Type B pancreatic cell (in vitro differentiated cells): ENCODE results near the gene GALC. TPM values are rescaled to one million over a fixed set of nuclear protein-coding genes. Genes with fewer than 3 reads are reported as not detected.
A peak's percentile ranks its signal among the peaks of the same experiment; 100 is the strongest.
"Not testable (repeated sequence)": the region's sequence is repeated elsewhere in the genome, so short reads cannot be mapped to it uniquely, and the experiment has no call there.

Experiments
- DNase-seq: peaks from one replicate; pipeline ENCODE4 v3.0.0; 2021; ENCODE audit warnings: mixed read lengths; ENCODE audit not compliant: unreplicated experiment; ENCODE audit errors: extremely low spot score
- H3K27ac Mint-ChIP-seq: 2 replicates; pipeline ENCODE4 v1.8.0; 2021; ENCODE audit warnings: mild to moderate bottlenecking, mixed read lengths
- H3K27me3 Mint-ChIP-seq: 2 replicates; pipeline ENCODE4 v1.8.0; 2021; ENCODE audit warnings: mixed read lengths
- H3K36me3 Mint-ChIP-seq: 2 replicates; pipeline ENCODE4 v1.8.0; 2021; ENCODE audit warnings: mixed read lengths
- H3K4me1 Mint-ChIP-seq: one replicate; pipeline ENCODE4 v1.8.0; 2021; ENCODE audit warnings: mixed read lengths; ENCODE audit not compliant: unreplicated experiment
- H3K4me3 Mint-ChIP-seq: 2 replicates; pipeline ENCODE4 v1.8.0; 2021; ENCODE audit warnings: mild to moderate bottlenecking, mixed read lengths
- H3K9me3 Mint-ChIP-seq: 2 replicates; pipeline ENCODE4 v1.8.0; 2021; ENCODE audit warnings: mixed read lengths
- total RNA-seq: library from RNA; stranded (reverse); gene quantifications from 2 replicates; pipeline ENCODE4 v1.2.1, GENCODE V29; 2021; ENCODE audit warnings: low replicate concordance
- TF ChIP-seq, protein P1 (sequence below): fragments of 200-600 bp; sonication (generic); conservative IDR thresholded peaks from 2 replicates; pipeline ENCODE4 v1.5.0; 2021; ENCODE audit warnings: antibody characterized with exemption, mild to moderate bottlenecking

The GALC gene
- total RNA-seq, 1 donor from 2014 or later, result 18.5 TPM

DNA sequence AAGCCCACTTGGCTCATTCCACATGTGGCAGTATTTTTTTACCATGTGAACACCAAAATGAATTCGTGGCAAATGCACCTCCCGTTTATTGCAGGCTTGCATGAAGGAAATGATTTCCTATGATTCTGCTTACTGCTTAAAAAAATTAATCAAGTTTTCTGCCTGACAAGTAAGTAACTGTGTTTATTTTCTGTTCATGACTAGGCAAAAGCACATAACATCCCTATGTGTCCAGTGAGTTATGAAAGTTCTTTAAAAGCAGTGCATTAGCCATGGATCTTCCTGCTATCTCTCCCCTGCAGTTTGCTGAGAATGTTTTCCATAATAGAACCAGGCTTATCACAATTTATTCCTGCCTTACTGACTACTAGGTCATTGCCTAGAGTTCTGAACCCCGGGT lies 32.3 kb upstream of the GALC start:
- H3K4me3 Mint-ChIP-seq, result no peak overlapping the region
- H3K9me3 Mint-ChIP-seq, result no peaks in the 10 kb centered on the region
- TF ChIP-seq, protein P1, sequence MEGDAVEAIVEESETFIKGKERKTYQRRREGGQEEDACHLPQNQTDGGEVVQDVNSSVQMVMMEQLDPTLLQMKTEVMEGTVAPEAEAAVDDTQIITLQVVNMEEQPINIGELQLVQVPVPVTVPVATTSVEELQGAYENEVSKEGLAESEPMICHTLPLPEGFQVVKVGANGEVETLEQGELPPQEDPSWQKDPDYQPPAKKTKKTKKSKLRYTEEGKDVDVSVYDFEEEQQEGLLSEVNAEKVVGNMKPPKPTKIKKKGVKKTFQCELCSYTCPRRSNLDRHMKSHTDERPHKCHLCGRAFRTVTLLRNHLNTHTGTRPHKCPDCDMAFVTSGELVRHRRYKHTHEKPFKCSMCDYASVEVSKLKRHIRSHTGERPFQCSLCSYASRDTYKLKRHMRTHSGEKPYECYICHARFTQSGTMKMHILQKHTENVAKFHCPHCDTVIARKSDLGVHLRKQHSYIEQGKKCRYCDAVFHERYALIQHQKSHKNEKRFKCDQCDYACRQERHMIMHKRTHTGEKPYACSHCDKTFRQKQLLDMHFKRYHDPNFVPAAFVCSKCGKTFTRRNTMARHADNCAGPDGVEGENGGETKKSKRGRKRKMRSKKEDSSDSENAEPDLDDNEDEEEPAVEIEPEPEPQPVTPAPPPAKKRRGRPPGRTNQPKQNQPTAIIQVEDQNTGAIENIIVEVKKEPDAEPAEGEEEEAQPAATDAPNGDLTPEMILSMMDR, result no peak
- peaks cover 14% of the 10 kb centered on the region for H3K4me1 Mint-ChIP-seq
- peak overlapping the region; percentile 43 for H3K27ac Mint-ChIP-seq
- no peak for DNase-seq
- H3K36me3 Mint-ChIP-seq, result no peaks in the 10 kb centered on the region
- H3K27me3 Mint-ChIP-seq, result peaks cover 8% of the 10 kb centered on the region

DNA sequence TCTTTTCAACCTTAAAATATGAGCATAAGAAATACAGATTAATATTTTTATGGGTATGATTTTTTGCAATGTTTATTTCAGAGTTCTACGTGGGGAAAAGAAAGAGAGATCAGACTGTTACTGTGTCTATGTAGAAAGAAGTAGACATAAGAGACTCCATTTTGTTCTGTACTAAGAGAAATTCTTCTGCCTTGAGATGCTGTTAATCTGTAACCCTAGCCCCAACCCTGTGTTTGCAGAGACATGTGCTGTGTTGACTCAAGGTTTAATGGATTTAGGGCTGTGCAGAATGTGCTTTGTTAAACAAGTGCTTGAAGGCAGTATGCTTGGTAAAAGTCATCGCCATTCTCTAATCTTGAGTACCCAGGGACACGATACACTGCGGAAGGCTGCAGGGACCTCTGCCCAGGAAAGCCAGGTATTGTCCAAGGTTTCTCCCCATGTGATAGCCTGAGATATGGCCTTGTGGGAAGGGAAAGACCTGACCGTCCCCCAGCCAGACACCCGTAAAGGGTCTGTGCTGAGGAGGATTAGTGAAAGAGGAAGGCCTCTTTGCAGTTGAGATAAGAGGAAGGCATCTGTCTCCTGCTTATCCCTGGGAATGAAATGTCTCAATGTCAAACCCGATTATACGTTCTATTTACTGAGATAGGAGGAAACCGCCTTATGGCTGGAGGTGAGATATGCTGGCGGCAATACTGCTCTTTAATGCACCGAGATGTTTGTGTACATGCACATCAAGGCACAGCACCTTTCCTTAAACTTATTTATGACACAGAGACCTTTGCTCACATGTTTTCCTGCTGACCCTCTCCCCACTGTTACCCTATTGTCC lies 31.5 kb upstream of the GALC start:
- H3K9me3 Mint-ChIP-seq, H3K27me3 Mint-ChIP-seq, DNase-seq, H3K36me3 Mint-ChIP-seq: not testable (repeated sequence)
- Mint-ChIP-seq H3K4me3 (peak overlapping the region; percentile 7), H3K4me1 (peaks cover 14% of the 10 kb centered on the region), H3K27ac (peak overlapping the region; percentile 43)

DNA sequence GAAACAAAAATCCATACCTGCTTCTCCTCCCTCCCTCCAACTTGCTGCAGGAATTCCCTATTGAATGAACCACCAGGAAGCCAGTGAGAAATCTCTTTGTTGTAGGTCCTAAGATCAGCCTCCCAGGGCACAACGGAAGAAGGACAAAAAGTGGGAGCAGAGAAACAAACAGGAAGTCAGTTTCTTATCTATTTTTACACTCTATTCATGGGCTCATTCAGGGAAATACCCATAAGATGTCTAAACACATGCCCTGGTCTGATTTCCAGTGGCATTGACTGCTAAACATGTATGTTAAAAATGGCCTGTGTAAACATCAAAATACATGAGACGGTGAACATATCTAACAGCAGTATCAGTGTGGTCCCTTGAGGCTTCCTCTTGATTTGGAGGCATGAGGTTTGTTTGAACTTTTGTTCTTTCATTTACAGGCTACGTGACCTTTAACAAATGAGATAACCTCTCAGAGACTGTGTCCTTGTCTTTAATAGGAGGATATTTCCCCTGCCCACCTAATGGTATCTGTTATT lies 30.7 kb upstream of the GALC start:
- H3K27ac Mint-ChIP-seq, result no peak overlapping the region
- TF ChIP-seq, protein P1, result no peak
- H3K27me3 Mint-ChIP-seq, result peaks cover 7% of the 10 kb centered on the region
- H3K4me1 Mint-ChIP-seq, result peaks cover 14% of the 10 kb centered on the region
- H3K4me3 Mint-ChIP-seq, result peak overlapping the region; percentile 12
- no peaks in the 10 kb centered on the region for H3K9me3 Mint-ChIP-seq
- H3K36me3 Mint-ChIP-seq, result no peaks in the 10 kb centered on the region
- no peak for DNase-seq

DNA sequence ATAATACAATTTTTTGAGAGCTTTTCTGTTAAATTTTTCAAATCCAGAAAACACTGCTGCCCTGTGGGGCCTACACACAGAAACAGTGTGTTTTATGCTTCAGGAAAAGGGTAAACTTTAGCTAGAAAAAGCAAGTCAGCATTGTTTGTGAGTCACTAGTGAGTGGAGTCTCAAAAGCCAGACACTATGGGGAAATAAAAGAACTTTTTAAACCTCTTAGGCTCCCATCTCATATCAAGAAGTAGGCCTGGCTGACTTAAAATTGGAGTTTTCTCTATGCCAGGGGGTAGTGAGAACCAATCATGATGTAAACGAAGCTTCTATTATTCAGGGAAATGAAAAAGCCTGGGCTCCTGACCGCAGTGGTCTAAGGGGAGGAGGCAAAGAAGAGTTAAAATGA lies 24.6 kb upstream of the GALC start:
- DNase-seq, result no peak
- TF ChIP-seq, protein P1, result no peak
- Mint-ChIP-seq H3K36me3 (no peaks in the 10 kb centered on the region), H3K27me3 (peaks cover 5% of the 10 kb centered on the region), H3K9me3 (no peaks in the 10 kb centered on the region), H3K4me1 (no peaks in the 10 kb centered on the region), H3K4me3 (no peak overlapping the region), H3K27ac (no peak overlapping the region)

DNA sequence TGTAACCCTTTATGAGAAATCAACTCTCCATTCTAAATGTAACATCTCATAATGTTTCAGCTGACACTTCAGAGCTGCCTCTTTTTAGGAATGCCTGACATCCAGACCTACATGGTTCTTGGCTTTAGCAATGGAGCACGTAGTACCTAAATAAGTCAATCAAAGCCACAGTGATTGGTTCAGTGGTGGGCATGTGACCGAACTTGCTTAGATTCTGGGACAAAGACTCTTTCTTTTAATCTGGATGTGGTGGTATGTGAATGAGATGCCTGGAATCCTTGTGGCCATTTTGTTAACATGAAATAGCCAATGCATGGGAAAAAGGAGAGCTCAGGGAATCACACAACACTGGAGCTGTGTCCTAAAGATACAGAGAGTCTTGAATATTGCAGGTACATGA lies 23.8 kb upstream of the GALC start:
- no peak for DNase-seq
- H3K27me3 Mint-ChIP-seq, result peaks cover 5% of the 10 kb centered on the region
- no peak overlapping the region for H3K27ac Mint-ChIP-seq
- H3K4me3 Mint-ChIP-seq, result no peak overlapping the region
- TF ChIP-seq, protein P1, result no peak
- no peaks in the 10 kb centered on the region for H3K4me1 Mint-ChIP-seq
- H3K36me3 Mint-ChIP-seq, result no peaks in the 10 kb centered on the region
- H3K9me3 Mint-ChIP-seq, result no peaks in the 10 kb centered on the region

DNA sequence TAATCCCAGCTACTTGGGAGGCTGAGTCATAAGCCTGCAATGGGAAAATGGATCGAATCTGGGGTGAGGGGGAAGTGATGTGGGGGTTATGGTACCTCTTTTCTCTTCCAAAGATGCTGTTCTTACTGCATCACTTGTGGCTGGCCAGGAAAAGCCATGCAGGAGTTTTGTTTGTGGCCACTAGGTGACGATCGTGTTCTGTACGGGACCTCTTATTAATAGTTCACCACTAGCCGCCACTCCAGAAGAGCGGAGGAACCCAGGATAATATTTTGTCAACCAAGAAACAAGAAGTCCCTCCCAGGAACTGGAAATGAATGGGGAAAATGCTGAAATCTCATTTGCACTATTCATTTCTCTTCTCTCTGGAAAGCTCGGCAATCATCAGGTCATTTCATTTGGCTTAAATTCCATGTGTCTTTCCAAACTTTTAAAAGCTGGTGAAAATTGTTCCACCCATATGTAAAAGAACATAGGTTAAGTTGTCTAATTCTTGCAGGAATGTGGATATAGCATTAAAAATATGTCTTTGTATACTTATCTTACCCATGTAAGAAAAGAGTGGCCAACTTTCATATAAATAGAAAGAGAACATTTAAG lies 20.9 kb upstream of the GALC start:
- Mint-ChIP-seq H3K36me3 (no peaks in the 10 kb centered on the region), H3K27me3 (peaks cover 5% of the 10 kb centered on the region), H3K4me1 (no peaks in the 10 kb centered on the region), H3K4me3 (no peak overlapping the region), H3K27ac (no peak overlapping the region), H3K9me3 (no peaks in the 10 kb centered on the region)
- no peak for DNase-seq
- TF ChIP-seq, protein P1, result peak; percentile 89
